H9 (cell line): Measurements from ENCODE around the gene SIL1. TPM values are rescaled to one million over a fixed set of nuclear protein-coding genes. Genes with fewer than 3 reads are reported as not detected.

Experiments used
- DNase-seq: peaks from one replicate; pipeline ENCODE4 v3.0.0-alpha.2; 2017
- H2AFZ ChIP-seq: one replicate; pipeline ENCODE4 v1.6.1; 2013; ENCODE audit warnings: mild to moderate bottlenecking, low read length, control low read depth, moderate library complexity
- H2AK5ac ChIP-seq: 2 replicates; pipeline ENCODE4 v1.6.1; 2013; ENCODE audit warnings: low read length, control low read depth, mixed read lengths; ENCODE audit not compliant: insufficient read length
- H2BK120ac ChIP-seq: one replicate; pipeline ENCODE4 v1.6.1; 2013; ENCODE audit warnings: low read depth, mild to moderate bottlenecking, low read length, control low read depth, inconsistent platforms; ENCODE audit not compliant: poor library complexity, severe bottlenecking
- H2BK12ac ChIP-seq: 2 replicates; pipeline ENCODE4 v1.6.1; 2013; ENCODE audit warnings: low read length, control low read depth, mixed read lengths, low read depth; ENCODE audit not compliant: insufficient read length
- H2BK15ac ChIP-seq: 2 replicates; pipeline ENCODE4 v1.6.1; 2013; ENCODE audit warnings: low read depth, low read length, control low read depth
- H2BK20ac ChIP-seq: one replicate; pipeline ENCODE4 v1.6.1; 2013; ENCODE audit warnings: low read depth, mild to moderate bottlenecking, low read length, control low read depth, inconsistent platforms; ENCODE audit not compliant: poor library complexity, severe bottlenecking
- H2BK5ac ChIP-seq: 2 replicates; pipeline ENCODE4 v1.6.1; 2013; ENCODE audit warnings: low read length, control low read depth, mixed read lengths; ENCODE audit not compliant: insufficient read length
- H3K14ac ChIP-seq: 2 replicates; pipeline ENCODE4 v1.6.1; 2013; ENCODE audit warnings: low read length, control low read depth; ENCODE audit not compliant: insufficient read depth
- H3K18ac ChIP-seq: 2 replicates; pipeline ENCODE4 v1.6.1; 2013; ENCODE audit warnings: low read depth, mild to moderate bottlenecking, mixed read lengths, low read length, control low read depth; ENCODE audit not compliant: insufficient read length
- H3K23ac ChIP-seq: 2 replicates; pipeline ENCODE4 v1.6.1; 2013; ENCODE audit warnings: low read length, control low read depth, mixed read lengths, low read depth; ENCODE audit not compliant: insufficient read length
- H3K23me2 ChIP-seq: 2 replicates; pipeline ENCODE4 v1.6.1; 2013; ENCODE audit warnings: low read depth, mild to moderate bottlenecking, mixed read lengths, low read length, control low read depth; ENCODE audit not compliant: insufficient read length, poor library complexity, severe bottlenecking
- H3K27ac ChIP-seq: 2 replicates; pipeline ENCODE4 v1.5.1; 2013; ENCODE audit warnings: low read length, control low read depth, mixed read lengths, low read depth; ENCODE audit not compliant: insufficient read length
- H3K27me3 ChIP-seq: 2 replicates; pipeline ENCODE4 v1.6.1; 2013; ENCODE audit warnings: low read length, control low read depth, inconsistent platforms; ENCODE audit not compliant: insufficient read depth
- H3K4ac ChIP-seq: 2 replicates; pipeline ENCODE4 v1.6.1; 2013; ENCODE audit warnings: low read depth, mild to moderate bottlenecking, control low read depth, inconsistent platforms, low read length, moderate library complexity
- H3K4me1 ChIP-seq: 2 replicates; pipeline ENCODE4 v1.6.1; 2013; ENCODE audit warnings: low read length, control low read depth, inconsistent platforms; ENCODE audit not compliant: insufficient read depth
- H3K4me2 ChIP-seq: 2 replicates; pipeline ENCODE4 v1.6.1; 2013; ENCODE audit warnings: low read length, control low read depth, mixed read lengths; ENCODE audit not compliant: insufficient read length, insufficient read depth
- H3K56ac ChIP-seq: 2 replicates; pipeline ENCODE4 v1.6.1; 2013; ENCODE audit warnings: low read depth, mild to moderate bottlenecking, mixed read lengths, low read length, control low read depth; ENCODE audit not compliant: insufficient read length
- H3K79me1 ChIP-seq: 2 replicates; pipeline ENCODE4 v1.6.1; 2013; ENCODE audit warnings: low read depth, mild to moderate bottlenecking, moderate library complexity, low read length, control low read depth, inconsistent platforms; ENCODE audit not compliant: insufficient read depth, poor library complexity, severe bottlenecking
- H3K79me2 ChIP-seq: 2 replicates; pipeline ENCODE4 v1.6.1; 2013; ENCODE audit warnings: low read length, control low read depth, inconsistent platforms; ENCODE audit not compliant: insufficient read depth
- H3K9ac ChIP-seq: 2 replicates; pipeline ENCODE4 v1.6.1; 2013; ENCODE audit warnings: low read length, control low read depth, mixed read lengths; ENCODE audit not compliant: insufficient read length; ENCODE audit errors: extremely low read depth
- H3K9me3 ChIP-seq: one replicate; pipeline ENCODE4 v1.6.1; 2013; ENCODE audit warnings: low read depth, low read length, inconsistent platforms; ENCODE audit not compliant: control insufficient read depth
- H3T11ph ChIP-seq: one replicate; pipeline ENCODE4 v1.6.1; 2013; ENCODE audit warnings: mild to moderate bottlenecking, low read length, control low read depth, inconsistent platforms
- H4K20me1 ChIP-seq: one replicate; pipeline ENCODE4 v1.6.1; 2013; ENCODE audit not compliant: control insufficient read depth, insufficient read length, insufficient read depth
- H4K5ac ChIP-seq: 2 replicates; pipeline ENCODE4 v1.6.1; 2013; ENCODE audit warnings: low read depth, mild to moderate bottlenecking, mixed read lengths, low read length, control low read depth; ENCODE audit not compliant: insufficient read length
- H4K8ac ChIP-seq: replicated peaks from 2 replicates; pipeline ENCODE4 v1.6.1; 2013; ENCODE audit warnings: low read length, control low read depth, mixed read lengths, low read depth; ENCODE audit not compliant: insufficient read length
- H4K91ac ChIP-seq: 2 replicates; pipeline ENCODE4 v1.6.1; 2013; ENCODE audit warnings: low read depth, mild to moderate bottlenecking, moderate library complexity, mixed read lengths, low read length, control low read depth; ENCODE audit not compliant: insufficient read length
- H3K27ac Mint-ChIP-seq, 3 experiments: 2 replicates in 2 of 3; 3 replicates in 1 of 3; pipeline ENCODE4 v1.8.0; 2020 to 2021; ENCODE audit warnings: mixed read lengths in 3 of 3, mild to moderate bottlenecking in 1 of 3, moderate library complexity in 1 of 3
- H3K27me3 Mint-ChIP-seq: 2 replicates; pipeline ENCODE4 v1.8.0; 2021; ENCODE audit warnings: low read depth, mild to moderate bottlenecking, moderate library complexity, mixed read lengths
- H3K36me3 Mint-ChIP-seq, 3 experiments: 2 replicates in 2 of 3; 3 replicates in 1 of 3; pipeline ENCODE4 v1.8.0; 2020 to 2021; ENCODE audit warnings: low read depth in 3 of 3, mixed read lengths in 3 of 3; ENCODE audit not compliant: insufficient read depth in 1 of 3
- H3K4me1 Mint-ChIP-seq, 2 experiments: 2 replicates each; pipeline ENCODE4 v1.8.0; 2020; ENCODE audit warnings: mixed read lengths in 2 of 2
- H3K4me3 Mint-ChIP-seq, 2 experiments: 2 replicates in 1 of 2; 3 replicates in 1 of 2; pipeline ENCODE4 v1.8.0; 2020 to 2021; ENCODE audit warnings: mild to moderate bottlenecking in 2 of 2, mixed read lengths in 2 of 2, moderate library complexity in 1 of 2
- H3K9me3 Mint-ChIP-seq, 2 experiments: 2 replicates in 1 of 2; 3 replicates in 1 of 2; pipeline ENCODE4 v1.8.0; 2020; ENCODE audit warnings: mild to moderate bottlenecking in 2 of 2, mixed read lengths in 2 of 2, moderate library complexity in 1 of 2
- WGBS: extraction: QIAGEN DNeasy Blood & Tissue Kit; methylation state at CpG from one replicate; pipeline ENCODE4 v1.1.7; 2013; ENCODE audit warnings: missing lambda C conversion rate, low lambda C conversion rate, mixed read lengths; ENCODE audit not compliant: insufficient read length; ENCODE audit errors: extremely low coverage; 5-methylcytosine and 5-hydroxymethylcytosine counted together
- total RNA-seq: library from RNA; stranded (reverse); gene quantifications from 2 replicates; pipeline ENCODE4 v1.2.1, GENCODE V29; 2021
- TF ChIP-seq, protein P1 (sequence below): fragments of 200-600 bp; sonication (generic); conservative IDR thresholded peaks from 3 replicates; pipeline ENCODE4 v1.8.0; 2021; ENCODE audit warnings: antibody characterized with exemption, mild to moderate bottlenecking

SIL1 gene
- total RNA-seq, 1 experiment from 2014 or later: 10.6 TPM

- no peaks in the 10 kb centered on the region for H3K9me3 Mint-ChIP-seq
- H2BK20ac ChIP-seq: no peak overlapping the region
These were observed 42.8 kb downstream of the SIL1 start for GRCh38 chr5:139155333-139155732.

More at GRCh38 chr5:139155333-139155732, 42.8 kb downstream of the SIL1 start:
- TF ChIP-seq, protein P1, sequence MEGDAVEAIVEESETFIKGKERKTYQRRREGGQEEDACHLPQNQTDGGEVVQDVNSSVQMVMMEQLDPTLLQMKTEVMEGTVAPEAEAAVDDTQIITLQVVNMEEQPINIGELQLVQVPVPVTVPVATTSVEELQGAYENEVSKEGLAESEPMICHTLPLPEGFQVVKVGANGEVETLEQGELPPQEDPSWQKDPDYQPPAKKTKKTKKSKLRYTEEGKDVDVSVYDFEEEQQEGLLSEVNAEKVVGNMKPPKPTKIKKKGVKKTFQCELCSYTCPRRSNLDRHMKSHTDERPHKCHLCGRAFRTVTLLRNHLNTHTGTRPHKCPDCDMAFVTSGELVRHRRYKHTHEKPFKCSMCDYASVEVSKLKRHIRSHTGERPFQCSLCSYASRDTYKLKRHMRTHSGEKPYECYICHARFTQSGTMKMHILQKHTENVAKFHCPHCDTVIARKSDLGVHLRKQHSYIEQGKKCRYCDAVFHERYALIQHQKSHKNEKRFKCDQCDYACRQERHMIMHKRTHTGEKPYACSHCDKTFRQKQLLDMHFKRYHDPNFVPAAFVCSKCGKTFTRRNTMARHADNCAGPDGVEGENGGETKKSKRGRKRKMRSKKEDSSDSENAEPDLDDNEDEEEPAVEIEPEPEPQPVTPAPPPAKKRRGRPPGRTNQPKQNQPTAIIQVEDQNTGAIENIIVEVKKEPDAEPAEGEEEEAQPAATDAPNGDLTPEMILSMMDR: no peak
- Histone ChIP-seq H3K23ac (no peak overlapping the region), H3K79me1 (no peaks in the 10 kb centered on the region), H2AFZ (no peak overlapping the region), H2BK120ac (no peak overlapping the region), H3K27ac (no peak overlapping the region), H4K8ac (no peak overlapping the region), H3K14ac (no peak overlapping the region), H4K5ac (no peak overlapping the region), H4K91ac (no peak overlapping the region), H3K23me2 (no peaks in the 10 kb centered on the region), H3K18ac (no peak overlapping the region), H3K9ac (no peak overlapping the region), H2AK5ac (no peak overlapping the region), H2BK15ac (no peak overlapping the region), H3T11ph (no peak overlapping the region), H2BK5ac (no peak overlapping the region), H3K9me3 (no peaks in the 10 kb centered on the region), H3K79me2 (no peaks in the 10 kb centered on the region), H3K4ac (no peak overlapping the region), H2BK12ac (no peak overlapping the region), H3K4me1 (peaks cover 8% of the 10 kb centered on the region; the same call in 1 of the 2 replicates), H4K20me1 (no peaks in the 10 kb centered on the region), H3K4me2 (no peak overlapping the region), H3K27me3 (no peaks in the 10 kb centered on the region), H3K56ac (no peak overlapping the region)
- Mint-ChIP-seq H3K4me1 (peaks cover 27 to 36% of the 10 kb centered on the region in 2 experiments), H3K27ac (no peak overlapping the region), H3K36me3 (no peaks in the 10 kb centered on the region), H3K4me3 (no peak overlapping the region), H3K27me3 (no peaks in the 10 kb centered on the region; the same call in 1 of the 2 replicates)
- no peak for DNase-seq
- no CpG with 5 or more reads among the region's 5 CpGs for WGBS
